Measurements from ENCODE around the gene USP24.
"Not testable (repeated sequence)": the region's sequence is repeated elsewhere in the genome, so short reads cannot be mapped to it uniquely, and the experiment has no call there.

Gene USP24

DNA sequence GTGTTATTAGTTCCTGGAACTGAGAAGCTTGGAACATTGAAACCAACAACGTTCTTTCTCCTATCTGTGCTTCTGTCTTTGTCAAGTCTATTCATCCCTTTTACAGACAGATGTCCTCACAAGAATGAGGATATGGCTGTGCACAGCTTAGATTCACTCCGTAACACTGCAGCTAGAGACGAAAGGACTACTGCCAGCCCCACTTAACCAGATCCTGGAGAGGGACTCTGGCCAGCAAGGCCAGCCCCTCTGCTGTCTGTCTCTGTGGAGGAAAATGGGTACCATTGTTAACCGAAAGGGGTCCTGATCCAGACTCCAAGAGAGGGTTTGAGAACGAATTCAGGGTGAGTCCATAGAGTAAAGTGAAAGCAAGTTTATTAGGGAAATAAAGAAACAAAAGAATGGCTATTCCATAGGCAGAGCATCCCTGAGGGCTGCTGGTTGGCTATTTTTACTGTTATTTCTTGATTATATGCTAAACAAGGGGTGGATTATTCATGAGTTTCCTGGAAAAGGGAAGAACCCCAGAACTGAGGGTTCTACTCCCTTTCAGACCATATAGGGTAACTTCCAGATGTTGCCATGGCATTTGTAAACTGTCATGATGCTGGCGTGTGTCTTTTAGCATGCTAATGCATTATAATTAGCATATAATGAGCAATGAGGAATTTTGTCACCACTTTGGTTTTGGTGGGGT, 17.4 kb upstream of the USP24 start:
- no peak for DNase-seq (ENCODE audit: low read depth in 3 of 3)

DNA sequence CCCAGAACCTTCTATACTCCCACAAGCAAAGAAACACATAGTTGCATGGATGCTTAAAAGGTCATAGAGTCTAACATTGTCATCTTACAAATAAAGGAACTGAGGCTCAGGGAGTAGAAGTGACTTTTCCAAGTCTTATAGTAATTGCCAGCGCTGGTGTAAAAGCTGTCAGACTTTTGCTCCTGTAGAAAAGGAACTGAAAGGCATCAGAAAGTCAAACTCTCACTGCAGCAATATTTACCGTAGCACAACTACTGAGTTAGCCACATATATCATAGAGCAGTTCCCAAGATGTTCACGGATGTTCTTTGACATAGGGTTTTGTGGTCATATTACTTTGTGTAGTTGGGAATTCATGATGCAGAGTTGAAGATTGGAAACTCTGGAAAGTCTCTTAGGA, 16.6 kb upstream of the USP24 start:
- DNase-seq (ENCODE audit: low read depth in 3 of 3) = no peak

DNA sequence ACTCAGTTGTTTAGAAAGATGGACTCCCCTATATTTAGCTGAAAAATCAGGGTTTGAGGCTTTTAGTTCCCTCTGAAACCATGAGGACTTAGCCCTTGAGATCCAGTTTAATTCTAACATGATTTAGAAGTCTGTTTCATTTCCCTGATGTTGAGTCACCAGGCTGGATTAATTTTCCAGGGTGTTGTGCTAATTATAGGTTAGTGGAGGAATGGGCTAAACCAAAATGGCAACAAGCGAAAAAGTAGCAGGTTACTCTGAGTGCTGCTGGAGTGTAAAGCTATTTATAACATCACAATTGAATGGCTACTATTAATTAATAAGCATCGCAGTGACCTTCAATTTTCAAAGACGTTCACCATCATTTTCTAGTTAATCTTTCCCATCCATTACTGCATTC, 15.5 kb upstream of the USP24 start:
- DNase-seq (ENCODE audit: low read depth in 3 of 3) = no peak

DNA sequence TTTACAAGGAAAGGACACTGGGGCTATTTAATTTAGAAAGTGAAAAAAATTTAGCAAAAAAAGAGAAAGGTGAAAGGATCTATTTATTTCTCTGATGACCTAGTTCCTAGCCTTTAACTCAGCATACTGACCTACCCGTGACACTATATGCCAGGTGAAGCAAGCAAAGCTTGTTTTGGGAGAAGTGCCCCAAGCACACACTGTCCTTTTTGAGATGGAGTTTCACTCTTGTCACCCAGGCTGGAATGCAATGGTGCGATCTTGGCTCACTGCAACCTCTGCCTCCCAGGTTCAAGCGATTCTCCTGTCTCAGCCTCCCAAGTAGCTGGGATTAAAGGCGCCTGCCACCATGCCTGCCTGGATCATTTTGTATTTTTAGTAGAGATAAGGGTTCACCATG, 14.6 kb upstream of the USP24 start:
- DNase-seq (ENCODE audit: low read depth in 3 of 3) = not testable (repeated sequence)

DNA sequence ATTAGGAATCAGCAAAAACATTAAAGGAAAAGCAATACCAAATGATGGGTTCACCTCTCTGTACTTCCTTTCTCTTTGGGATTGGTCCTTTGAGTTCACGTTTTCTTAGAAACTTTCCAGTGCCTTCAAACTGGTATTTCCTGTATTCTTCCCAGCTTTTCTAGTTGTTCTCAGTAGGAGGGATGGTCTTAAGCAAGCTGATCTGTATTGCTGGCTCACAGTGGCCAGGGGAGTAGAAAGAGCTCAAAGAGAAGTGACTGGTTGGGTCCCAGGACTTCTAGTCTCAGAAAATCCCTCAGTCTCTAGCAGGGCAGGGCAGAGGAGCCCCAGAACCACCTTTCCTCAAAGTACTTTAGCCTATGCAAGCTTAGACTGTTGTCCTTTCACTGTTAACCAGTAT, 10.1 kb upstream of the USP24 start:
- DNase-seq (ENCODE audit: low read depth in 3 of 3) = no peak

DNA sequence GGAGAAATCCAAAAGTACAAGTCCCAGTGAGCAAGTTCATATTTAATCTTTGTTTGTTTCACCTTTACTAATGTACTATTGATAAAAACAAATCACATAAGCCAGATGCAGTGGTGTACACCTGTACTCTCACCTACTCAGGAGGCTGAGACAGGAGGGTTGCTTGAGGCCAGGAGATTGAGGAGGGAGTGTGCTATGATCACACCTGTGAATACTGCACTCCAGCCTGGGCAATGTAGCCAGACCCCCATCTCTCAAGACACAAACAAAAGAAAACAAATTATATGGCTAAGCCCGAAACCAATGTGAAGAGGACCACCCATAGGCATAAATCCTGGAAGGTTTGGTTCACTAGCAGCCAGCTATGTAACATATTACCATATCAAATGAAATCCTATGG, 9.6 kb upstream of the USP24 start:
- DNase-seq (ENCODE audit: low read depth in 3 of 3) = no peak

DNA sequence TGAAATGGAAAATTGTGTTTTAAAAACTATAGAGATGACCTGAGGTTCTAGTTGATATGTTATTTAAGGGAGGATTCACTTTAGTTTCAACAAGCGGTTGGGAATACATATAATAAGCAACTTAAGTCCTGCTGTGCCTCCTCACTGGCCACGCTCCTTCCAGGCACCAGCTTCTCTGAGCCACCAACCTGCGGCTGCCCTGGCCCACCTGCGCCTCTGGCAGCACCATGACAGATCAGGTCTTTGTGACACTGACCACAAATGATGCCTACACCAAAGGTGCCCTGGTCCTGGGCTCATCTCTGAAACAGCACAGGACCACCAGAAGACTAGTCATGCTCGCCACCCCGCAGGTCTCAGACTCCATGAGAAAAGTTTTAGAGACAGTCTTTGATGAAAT, 7.0 kb upstream of the USP24 start:
- no peak for DNase-seq (ENCODE audit: low read depth in 3 of 3)

DNA sequence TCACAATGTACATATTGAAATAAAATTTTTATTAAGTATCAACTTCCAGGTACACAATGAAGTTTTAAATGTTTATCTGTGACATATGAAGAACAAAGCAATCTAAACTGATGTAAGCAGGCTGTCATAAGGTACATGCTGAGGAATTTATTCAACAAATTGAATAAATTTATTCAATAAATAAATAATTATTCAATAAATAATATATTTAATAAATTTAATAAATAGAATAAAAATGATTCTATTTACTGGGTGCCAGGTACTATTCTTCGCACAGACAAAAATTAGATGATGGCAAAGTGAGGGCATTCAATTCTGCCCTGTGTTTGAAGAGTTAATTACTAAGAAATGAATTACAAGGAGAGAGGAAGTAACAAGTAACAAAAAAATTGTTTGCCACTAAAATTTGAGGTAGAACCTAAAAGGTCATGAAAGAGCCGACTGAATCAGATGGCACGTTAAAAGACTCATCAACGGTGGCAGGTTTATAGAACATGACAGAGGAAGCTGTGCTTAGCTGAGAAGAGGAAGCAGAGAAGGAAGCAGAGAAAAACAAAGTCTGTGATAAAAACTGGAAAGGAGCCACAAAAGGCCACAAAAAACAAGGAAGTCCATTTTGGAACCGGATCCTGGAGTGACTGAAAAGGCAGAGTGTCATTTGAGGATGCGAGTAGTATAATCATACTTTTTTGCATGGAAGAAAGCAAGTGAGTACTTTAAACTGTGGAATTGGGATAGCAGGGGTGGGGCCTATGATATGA, 2.2 kb upstream of the USP24 start:
- DNase-seq (ENCODE audit: low read depth in 3 of 3) = no peak

DNA sequence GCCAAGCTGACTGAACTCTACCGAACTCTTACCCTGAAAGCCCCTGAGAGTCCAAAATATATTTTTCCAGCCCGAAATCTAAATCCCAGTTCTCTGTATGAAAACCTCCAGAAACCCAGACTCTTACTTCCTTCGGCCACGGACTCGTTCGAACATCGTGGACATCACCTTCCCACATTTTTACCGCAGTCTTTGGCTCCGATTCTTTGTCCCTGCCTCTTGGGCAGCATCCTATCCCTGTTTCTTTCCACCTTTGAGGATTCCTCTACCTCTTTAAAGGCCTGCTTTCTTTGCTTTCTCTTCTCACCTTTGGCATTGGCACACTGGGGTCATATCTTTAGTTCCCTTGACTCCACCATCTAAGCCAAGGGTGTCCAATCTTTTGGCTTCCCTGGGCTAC, 932 bp upstream of the USP24 start:
- DNase-seq (ENCODE audit: low read depth in 3 of 3) = no peak

DNA sequence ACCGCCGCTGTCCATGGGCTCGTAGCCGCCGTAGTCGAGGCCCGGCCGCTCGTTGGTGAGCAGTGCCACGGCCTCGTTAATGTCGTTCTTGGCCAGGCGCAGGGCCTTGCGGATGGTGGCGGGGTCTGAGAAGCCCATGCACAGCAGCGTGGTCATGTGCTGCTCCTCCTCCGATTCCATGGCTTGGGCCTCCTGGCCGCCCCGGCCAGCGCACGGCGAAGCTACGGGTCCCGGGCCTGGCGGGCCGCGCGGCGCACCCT, 300 bp downstream of the USP24 start:
- DNase-seq (ENCODE audit: low read depth in 3 of 3) = peak in 1 of 3 experiments; percentile 31

DNA sequence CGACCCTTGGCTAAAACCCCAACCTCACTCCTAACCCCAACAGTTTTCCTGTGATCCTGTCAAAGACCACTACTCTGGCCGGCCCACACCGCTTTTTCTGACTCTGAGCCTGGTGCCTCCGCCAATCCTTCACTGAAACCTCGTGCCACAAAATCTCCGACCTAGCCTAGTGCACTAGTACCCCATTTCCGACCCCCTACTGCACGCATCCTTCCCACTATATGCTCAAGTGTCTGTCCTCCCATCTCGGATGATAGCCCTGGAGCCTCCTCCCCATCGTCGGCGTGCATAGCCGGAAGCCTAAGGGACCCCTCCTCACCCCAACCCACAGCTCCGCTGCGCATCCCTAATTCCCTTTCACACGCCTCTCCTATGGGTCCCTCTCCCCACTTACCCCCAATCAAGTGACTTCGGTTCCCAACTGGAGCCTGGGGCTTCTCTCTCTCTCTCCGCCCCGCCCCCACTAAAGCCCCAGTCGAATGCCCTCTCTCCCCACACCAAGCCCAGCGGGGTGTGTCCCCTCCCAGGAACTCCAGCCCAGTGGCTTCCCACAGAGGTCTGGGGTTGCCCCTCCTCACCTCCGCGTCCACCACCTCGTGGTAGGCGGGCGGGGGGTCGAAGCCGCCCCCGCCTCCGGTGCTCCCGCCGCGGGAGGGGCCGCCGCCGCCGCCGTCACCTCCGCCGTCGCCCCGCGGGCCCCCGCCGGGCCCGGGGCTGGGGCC, 791 bp downstream of the USP24 start:
- peak in 2 of 3 experiments; percentile 8 to 29 for DNase-seq (ENCODE audit: low read depth in 3 of 3)

DNA sequence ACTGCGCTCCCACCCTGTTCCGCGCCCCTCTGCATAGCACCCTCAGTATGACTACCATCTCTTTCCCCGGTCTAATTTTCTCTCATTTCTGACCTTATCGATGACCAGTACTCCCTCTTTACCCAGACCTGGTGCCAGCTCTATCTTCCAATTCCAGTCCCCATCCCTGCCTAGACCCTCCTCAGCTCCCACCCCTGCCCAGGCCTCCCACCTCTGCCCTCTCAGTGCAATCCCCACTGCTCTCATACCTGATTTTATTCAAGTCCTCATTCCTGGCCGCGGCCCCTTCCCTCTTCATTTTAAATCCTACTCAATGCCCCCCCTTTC, 1.3 kb downstream of the USP24 start:
- DNase-seq (ENCODE audit: low read depth in 3 of 3) = peak in 1 of 3 experiments; percentile 6

DNA sequence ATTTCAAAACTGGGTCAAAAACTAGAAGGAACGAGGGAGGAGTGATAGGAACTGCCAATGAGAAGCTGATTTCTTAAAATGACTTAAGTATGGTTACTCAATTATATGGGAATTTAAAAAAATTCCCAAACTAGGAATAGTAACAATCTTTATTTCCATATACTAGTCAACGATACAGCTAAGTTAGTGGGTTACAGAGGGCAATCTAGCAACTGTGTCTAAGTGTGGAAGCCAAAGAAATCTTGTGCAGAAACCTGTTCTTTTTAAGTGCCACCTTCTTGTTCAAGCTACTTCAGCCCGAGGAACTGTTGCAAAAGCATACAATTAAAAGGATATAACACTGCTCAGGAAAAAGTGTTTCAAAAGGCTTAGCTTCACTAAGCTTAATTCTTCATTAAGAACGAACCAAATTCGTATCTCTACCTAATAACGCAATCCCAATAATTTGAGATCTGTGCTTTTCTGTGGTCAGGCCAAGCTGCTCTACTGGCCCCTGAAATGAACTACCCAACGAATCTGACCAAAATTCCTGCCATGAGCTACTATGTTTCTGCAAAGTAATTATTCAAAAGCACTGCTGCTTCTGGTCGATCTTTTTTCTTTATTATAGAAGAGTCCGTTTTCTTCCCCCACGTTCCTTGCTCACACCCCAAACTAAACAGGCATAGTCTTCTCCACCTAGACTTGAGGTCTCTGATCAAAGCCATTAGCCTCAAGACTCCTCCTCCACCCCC, 1.8 kb downstream of the USP24 start:
- DNase-seq (ENCODE audit: low read depth in 3 of 3) = no peak

DNA sequence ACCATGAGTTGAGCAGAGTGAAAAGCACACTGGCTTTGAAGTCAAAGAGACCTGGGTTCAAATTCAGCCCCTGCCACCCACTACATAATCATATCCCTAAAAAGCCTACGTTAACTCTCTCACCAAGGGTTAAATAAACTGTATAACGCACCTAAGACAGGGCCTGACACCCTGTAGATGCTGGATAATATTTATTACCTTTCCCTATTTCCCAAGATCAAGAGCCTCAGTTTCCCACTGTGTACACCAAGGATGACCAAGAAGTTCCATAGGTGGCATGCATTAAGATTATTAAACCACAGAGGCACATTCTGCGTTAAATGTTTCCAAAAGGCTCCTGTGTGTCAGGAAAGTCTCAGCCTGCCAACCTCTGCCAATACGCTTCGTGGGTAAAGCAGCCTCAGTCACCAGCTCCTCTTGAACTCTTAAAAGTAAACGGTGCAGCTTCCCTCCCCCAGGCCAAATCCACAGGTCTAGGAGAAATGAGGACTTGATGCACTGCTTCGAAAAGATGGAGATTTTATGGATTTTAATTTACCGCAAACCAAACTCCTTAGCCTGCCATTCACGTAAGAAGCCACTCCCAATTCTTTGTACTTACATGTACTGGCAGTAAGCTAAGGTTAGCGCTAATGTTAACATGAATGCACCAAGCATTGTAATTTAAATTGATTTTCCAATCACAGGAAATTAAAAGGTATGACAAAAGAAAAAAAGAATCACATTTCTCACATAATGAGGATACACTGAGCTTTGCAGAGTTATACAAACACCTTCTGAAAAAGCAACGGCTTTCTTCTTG, 2.6 kb downstream of the USP24 start:
- DNase-seq (ENCODE audit: low read depth in 3 of 3) = no peak

DNA sequence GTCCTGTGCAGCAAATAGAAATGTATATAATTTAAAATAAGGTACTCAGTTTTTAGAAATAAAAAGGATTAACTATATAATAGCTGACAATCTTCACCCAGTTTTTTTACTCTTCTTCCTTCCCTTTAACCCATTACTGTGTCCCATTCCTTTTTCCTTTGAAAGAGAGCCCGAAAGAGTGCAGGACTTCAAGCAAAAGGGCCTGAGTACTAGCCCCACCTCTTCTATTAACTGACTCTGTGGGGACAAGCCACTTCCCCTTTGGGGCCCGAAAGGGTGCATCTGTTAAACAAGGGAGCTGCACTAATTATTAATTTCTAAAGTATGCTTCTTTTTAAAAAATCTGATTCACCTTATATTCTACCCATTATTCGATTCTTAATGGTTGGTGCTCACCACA, 3.3 kb downstream of the USP24 start:
- DNase-seq (ENCODE audit: low read depth in 3 of 3) = no peak

DNA sequence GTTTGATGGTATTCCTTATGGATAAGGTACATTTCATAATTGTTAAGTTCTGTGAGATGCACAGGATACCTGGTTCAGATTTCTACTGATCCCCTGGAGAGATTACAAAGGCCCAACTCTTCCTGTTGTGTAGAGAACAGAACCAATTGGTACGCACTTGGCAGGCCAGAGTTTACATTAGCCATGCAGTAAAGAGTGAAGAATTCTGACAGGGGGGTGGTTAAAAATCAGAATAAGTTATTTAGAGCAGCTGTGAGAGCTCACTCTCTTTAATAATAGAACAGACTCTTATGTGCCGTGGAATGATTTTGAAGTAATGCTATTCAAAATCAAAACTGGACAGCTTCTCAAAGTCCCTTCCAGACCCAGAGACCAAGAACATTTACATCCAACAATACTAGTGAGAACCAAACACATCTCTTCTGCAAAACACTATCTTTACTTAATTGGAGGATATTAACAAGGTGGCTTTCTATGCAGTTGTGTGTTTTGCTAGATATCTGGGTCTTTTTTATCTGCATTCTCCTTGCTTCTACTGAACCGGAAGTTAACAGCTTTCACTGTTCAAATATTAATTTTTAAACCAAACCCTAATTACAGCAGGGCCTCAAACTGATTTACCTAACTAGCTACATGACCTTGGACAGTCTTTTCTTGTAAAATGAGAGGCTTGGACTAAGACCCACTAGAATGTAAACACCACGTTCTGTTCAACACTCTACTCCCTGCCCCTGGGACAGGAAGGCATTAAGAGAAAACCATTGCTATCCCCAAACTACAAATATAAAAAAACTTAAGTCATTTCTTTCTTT, 4.0 kb downstream of the USP24 start:
- no peak for DNase-seq (ENCODE audit: low read depth in 3 of 3)

DNA sequence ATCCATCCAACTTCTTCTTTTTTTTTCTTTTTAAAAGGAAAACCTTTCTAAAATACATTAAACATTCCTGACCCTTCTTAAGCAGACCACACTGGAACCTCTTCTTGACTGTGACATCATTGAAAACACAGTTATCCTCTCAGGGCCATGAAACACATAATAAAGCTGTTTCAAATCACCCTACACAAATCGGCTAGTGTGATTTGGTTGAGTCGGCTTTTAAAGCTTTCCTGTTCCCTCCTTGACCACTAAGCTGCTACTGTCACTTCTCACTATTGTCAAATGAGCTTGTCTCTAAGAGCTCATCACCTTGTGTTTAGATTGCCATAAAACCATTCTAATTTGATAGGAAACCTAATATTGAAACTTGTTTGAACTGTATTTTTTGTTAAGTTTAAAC, 5.9 kb downstream of the USP24 start:
- no peak for DNase-seq (ENCODE audit: low read depth in 3 of 3)

DNA sequence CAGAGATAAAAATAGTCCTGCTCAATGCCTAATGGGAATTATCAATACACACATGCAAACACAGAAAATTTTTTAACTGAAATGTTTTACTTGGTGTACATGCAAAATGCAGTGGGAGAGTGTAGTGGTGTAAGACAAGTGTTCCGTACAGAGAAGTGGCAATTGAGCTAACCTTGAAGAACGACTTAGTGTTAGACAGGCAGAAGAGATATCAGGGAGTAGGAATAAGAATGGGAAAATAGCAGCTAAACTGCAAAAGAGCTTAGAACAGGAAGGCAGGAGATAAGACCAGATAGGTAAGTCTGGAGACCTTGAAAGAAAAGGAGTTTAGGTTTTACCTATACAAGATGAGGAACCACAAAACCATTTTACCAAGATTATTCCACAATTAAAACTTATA, 9.0 kb downstream of the USP24 start:
- DNase-seq (ENCODE audit: low read depth in 3 of 3) = no peak

DNA sequence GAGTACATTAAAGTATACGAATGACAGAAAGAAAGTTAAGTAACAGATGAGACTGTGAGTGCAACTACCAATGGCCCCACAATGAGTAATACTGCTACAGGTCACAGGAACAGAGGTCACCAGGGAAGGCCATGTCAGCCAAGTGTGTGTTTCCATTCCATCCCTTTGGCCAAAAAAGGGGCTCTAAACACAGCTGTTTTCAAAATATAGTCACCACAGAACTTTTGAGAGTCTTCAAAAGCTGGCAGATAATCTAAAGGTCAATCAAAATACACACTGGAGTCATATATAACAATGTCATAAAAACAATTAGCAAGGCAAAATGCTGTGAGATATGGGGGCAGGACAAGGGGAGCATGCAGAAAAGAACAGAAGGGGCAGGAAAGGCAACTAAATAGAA, 10.2 kb downstream of the USP24 start:
- no peak for DNase-seq (ENCODE audit: low read depth in 3 of 3)

DNA sequence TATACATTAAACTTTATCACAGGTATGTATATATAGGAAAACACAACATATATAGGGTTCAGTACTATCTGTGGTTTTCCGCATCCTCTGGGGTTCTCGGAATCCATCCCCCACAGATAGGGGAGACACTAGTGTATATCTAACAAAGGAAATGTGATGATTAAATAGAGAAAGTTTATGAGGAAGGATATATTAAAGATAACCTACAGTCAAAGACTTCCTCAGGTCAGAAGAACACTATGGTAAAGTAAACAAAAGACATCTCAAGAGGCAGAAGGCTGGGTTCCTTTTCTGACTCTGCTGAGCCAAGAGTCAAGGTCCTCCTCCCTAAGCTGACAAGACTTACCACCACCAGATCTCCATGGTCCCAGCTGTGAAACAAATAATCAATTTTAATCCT, 12.1 kb downstream of the USP24 start:
- no peak for DNase-seq (ENCODE audit: low read depth in 3 of 3)

DNA sequence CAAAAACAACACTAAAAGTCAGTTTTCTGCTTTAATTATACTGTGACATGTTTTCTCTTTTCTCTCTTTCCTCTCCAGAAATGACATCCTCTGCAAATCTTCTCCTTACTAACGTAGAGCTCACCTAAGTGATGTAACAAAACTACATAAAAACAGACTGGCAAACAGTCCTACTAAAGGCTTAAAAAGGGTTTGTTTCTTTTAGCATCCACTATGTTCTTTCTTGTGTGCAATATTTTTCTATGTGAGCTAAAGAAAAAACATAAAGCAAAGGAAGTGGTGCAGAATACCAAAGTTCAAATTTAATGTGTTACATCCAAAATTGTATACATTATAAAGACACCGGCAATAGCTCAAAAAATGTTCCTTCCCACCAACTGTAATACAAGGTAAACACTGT, 14.5 kb downstream of the USP24 start:
- DNase-seq (ENCODE audit: low read depth in 3 of 3) = no peak
